Right renal pelvis (tissue), 4 donors: ENCODE data around the gene NKX2-3. TPM values are rescaled to one million over a fixed set of nuclear protein-coding genes. Genes with fewer than 3 reads are reported as not detected.

Source experiments
- DNase-seq, 4 donors: peaks; one replicate each; pipeline ENCODE4 v3.0.0-alpha.2; 2013; ENCODE audit warnings: low read depth in 4 of 4, low spot score in 3 of 4, missing footprints in 1 of 4
- polyA plus RNA-seq, 4 donors: library from polyadenylated mRNA; unstranded; fragments of 120-200 nt; gene quantifications; one replicate each; pipeline ENCODE4 v1.2.1, GENCODE V29; 2013; ENCODE audit not compliant: insufficient read length in 4 of 4

The NKX2-3 gene
- polyA plus RNA-seq, 4 donors: not detected

GRCh38 chr10:99571816-99572215 lies 39.1 kb downstream of the NKX2-3 start:
- no peak for DNase-seq

- DNase-seq: no peak
Observed at GRCh38 chr10:99573790-99574189, 41.0 kb downstream of the NKX2-3 start.

- DNase-seq: no peak
Observed at GRCh38 chr10:99579971-99580370, 47.2 kb downstream of the NKX2-3 start.

- DNase-seq: no peak
Observed at GRCh38 chr10:99582255-99582770, 49.6 kb downstream of the NKX2-3 start.

- DNase-seq: no peak
Observed at GRCh38 chr10:99583687-99584086, 50.9 kb downstream of the NKX2-3 start.

Other genes starting within 250 kb of the NKX2-3 start
- 1 to 10 TPM; 1.6 to 1.9 (median 1.7) TPM for gene CNNM1, start 203.6 kb upstream of the NKX2-3 start, polyA plus RNA-seq
- gene GOT1, start 102.3 kb upstream of the NKX2-3 start, polyA plus RNA-seq: 10 to 100 TPM; 85.3 to 93.0 (median 91.0) TPM
- 10 to 100 TPM; 38.4 to 43.9 (median 39.6) TPM for gene SLC25A28, start 87.5 kb downstream of the NKX2-3 start, polyA plus RNA-seq
- gene ENTPD7, start 126.6 kb downstream of the NKX2-3 start, polyA plus RNA-seq: 10 to 100 TPM; 19.3 to 21.3 (median 21.1) TPM
- gene COX15, start 199.2 kb downstream of the NKX2-3 start, polyA plus RNA-seq: 10 to 100 TPM; 46.4 to 50.4 (median 47.0) TPM
- 10 to 100 TPM; 22.5 to 26.4 (median 24.7) TPM for gene CUTC, start 199.3 kb downstream of the NKX2-3 start, polyA plus RNA-seq
- 10 to 100 TPM in 1 of 4 donors, 1 to 10 TPM in 3; 7.4 to 11.4 (median 8.9) TPM for gene ABCC2, start 249.7 kb downstream of the NKX2-3 start, polyA plus RNA-seq